Measurements from ENCODE around the gene PLEKHB1. TPM values are rescaled to one million over a fixed set of nuclear protein-coding genes. Genes with fewer than 3 reads are reported as not detected.

Gene PLEKHB1
- total and polyA plus RNA-seq, 10 of the 15 experiments (the other 5 are each of a cell fraction or from before 2014, with no cell fraction given): 0.58 to 2.6 (median 1.5) TPM; not detected in 1

- TF ChIP-seq CUX1 (IDR thresholded peaks at IDR 0.05; ENCODE audit: insufficient replicate concordance, low read depth, low read length) (no peak), SMC3 (IDR thresholded peaks at IDR 0.05; ENCODE audit: borderline replicate concordance, low read length) (peak; percentile 26), POLR2AphosphoS2 (IDR thresholded peaks at IDR 0.05; ENCODE audit: low read depth, low read length) (0 out of 2 replicates have a peak, but pooled peaks have one; percentile 16), POU2F2 (IDR thresholded peaks at IDR 0.05; ENCODE audit: borderline replicate concordance, low read depth, low read length) (peak; percentile 82; the same call in 2 of the 3 replicates), SIX5 (IDR thresholded peaks at IDR 0.05; ENCODE audit: low read depth, low read length, severe bottlenecking) (peak; percentile 93), POLR2AphosphoS5 (IDR thresholded peaks at IDR 0.05; ENCODE audit: low read length) (peak; percentile 59; the same call in 1 of the 2 replicates), ZNF217 (IDR thresholded peaks at IDR 0.05) (no peak), RUNX3 (IDR thresholded peaks at IDR 0.05; ENCODE audit: low read length) (peak; percentile 65), ZNF274 (IDR thresholded peaks at IDR 0.05; ENCODE audit: insufficient read depth, insufficient read length) (no peak), MEF2A (IDR thresholded peaks at IDR 0.05; ENCODE audit: insufficient read depth, low read depth, low read length) (0 out of 2 replicates have a peak, but pooled peaks have one; percentile 22), MTA3 (IDR thresholded peaks at IDR 0.05; ENCODE audit: borderline replicate concordance, low read length) (no peak), HSF1 (IDR thresholded peaks at IDR 0.05; ENCODE audit: low read depth, low read length) (no peak), CTCF (IDR thresholded peaks at IDR 0.05 in 2 of 3, conservative IDR thresholded peaks at IDR 0.05 in 1 of 3; ENCODE audit: control insufficient read depth in 2 of 3, extremely low read depth in 1 of 3, insufficient read depth in 1 of 3, low read depth in 3 of 3, low read length in 3 of 3) (peak in 2 of 3 experiments; percentile 11 to 26; a peak in 2 of 6 replicates), STAT1 (conservative IDR thresholded peaks at IDR 0.05) (no peak; the same call in 1 of the 2 replicates), MXI1 (IDR thresholded peaks at IDR 0.05; ENCODE audit: low read depth, low read length) (peak; percentile 42; the same call in 1 of the 2 replicates), NKRF (conservative IDR thresholded peaks at IDR 0.05) (0 out of 2 replicates have a peak, but pooled peaks have one; percentile 22), SUZ12 (IDR thresholded peaks at IDR 0.05; ENCODE audit: unreplicated experiment) (no peak), PML (IDR thresholded peaks at IDR 0.05; ENCODE audit: low read length) (peak; percentile 80; the same call in 1 of the 2 replicates), TARDBP (IDR thresholded peaks at IDR 0.05; ENCODE audit: borderline replicate concordance) (peak; percentile 73)
Observed at GRCh38 chr11:73597956-73598718, 48.2 kb upstream of the PLEKHB1 start, which contains the start of gene FAM168A (continued).
